ENCODE data around the gene TSACC.
"Not testable (repeated sequence)": the region's sequence is repeated elsewhere in the genome, so short reads cannot be mapped to it uniquely, and the experiment has no call there.

Gene TSACC

DNA sequence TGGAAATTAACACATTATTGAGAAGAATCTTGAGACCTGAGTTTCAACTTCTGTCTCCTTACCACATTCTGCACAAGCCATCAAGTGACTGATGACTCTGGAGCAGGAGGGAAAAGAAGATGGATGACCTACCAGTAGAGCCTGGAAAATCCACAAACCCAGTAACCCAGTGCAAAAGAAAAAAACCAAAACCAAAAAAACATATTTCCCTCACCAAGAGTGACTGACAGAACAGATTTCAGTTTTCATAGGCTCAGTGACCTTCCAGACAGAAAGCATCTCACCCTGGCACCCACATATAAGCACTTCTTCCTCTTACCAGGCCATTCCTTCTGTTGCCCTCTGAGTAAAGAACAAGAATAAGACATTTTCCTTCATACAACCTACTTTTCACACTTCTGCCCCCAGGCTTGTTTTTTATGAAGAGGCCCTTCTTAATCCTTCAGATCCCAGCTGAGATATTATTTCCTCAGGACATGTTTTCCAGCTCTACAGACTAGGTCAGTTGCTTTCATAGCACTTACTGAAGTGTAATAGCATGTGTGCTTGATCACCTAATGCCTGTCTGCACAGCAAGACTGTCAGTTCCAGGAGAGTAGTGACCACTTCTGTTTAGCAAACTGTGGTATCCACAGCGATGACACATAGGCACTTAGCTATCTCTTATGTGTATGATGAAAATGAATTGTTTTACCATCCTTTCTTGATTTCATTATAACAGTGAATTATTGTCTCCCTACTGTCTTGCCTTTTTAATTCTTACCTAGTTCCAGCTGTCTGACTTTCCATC lies 4.0 kb downstream of the TSACC start:
- no peak for TF ChIP-seq CTCF (IDR thresholded peaks at IDR 0.05; ENCODE audit: control extremely low read depth, extremely low read depth, low read depth, missing control alignments)
- no peak for DNase-seq (ENCODE audit: extremely low spot score)
- POLR2A ChIA-PET, result no interaction called here
- CTCF ChIA-PET, result interaction anchor here (0.9 to 3.3 kb wide), 3 partner anchors 10 to 103 kb away, joined by 3 to 13 read pairs (median 6); no protein-coding TSS in a partner anchor

GRCh38 chr1:156344409-156344808 lies 6.1 kb downstream of the TSACC start:
- no peak for TF ChIP-seq CTCF (IDR thresholded peaks at IDR 0.05; ENCODE audit: control extremely low read depth, extremely low read depth, low read depth, missing control alignments)
- ChIA-PET CTCF (interaction anchor here (0.8 to 3.3 kb wide), 9 partner anchors 12 to 355 kb away, joined by 3 to 13 read pairs (median 3); no protein-coding TSS in a partner anchor), POLR2A (no interaction called here)
- DNase-seq (ENCODE audit: extremely low spot score), result no peak

DNA sequence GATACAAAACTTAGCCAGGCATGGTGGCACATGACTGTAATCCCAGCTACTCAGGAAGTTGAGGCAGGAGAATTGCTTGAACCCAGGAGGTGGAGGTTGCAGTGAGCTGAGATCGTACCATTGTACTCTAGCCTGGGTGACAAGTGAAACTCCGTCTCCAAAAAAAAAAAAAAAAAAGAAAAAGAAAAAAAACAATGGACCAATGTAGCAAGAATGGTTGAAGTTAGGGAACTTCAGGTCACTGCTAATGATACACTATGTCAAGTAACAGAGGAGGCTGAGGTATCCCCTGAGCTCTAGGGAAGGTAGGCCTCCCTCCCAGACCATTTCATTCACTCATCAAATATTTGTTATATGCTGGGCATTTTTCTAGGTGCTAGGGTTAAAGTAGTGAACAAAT lies 7.7 kb downstream of the TSACC start:
- CTCF ChIA-PET, result interaction anchor here (0.7 to 1.3 kb wide), 4 partner anchors 16 to 99 kb away, joined by 3 to 6 read pairs (median 4); no protein-coding TSS in a partner anchor
- POLR2A ChIA-PET, result interaction anchor here (0.7 kb wide), 1 partner anchor 35 kb away, joined by 3 read pairs; no protein-coding TSS in a partner anchor
- DNase-seq (ENCODE audit: extremely low spot score), result not testable (repeated sequence)

DNA sequence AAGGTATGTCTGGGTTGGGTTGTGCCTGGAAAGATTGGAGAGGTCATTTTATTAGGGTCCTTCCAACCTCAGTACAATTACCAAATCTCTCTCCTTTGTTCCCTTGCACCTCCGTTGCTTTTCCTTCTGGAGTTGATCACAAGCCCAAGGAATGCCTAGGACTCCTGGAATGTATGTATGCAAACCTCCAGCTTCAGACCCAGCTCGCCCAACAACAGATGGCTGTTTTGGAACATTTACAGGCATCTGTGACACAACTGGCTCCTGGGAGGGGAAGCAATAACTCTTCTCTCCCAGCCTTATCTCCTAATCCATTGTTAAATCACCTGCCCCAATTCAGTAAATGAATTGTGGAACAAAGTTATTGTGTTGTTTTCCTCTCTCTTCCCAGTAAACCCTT lies 8.3 kb downstream of the TSACC start:
- ChIA-PET CTCF (interaction anchor here (0.7 to 1.3 kb wide), 4 partner anchors 16 to 99 kb away, joined by 3 to 6 read pairs (median 4); no protein-coding TSS in a partner anchor), POLR2A (no interaction called here)
- TF ChIP-seq CTCF (IDR thresholded peaks at IDR 0.05; ENCODE audit: control extremely low read depth, extremely low read depth, low read depth, missing control alignments), result no peak
- no peak for DNase-seq (ENCODE audit: extremely low spot score)

DNA sequence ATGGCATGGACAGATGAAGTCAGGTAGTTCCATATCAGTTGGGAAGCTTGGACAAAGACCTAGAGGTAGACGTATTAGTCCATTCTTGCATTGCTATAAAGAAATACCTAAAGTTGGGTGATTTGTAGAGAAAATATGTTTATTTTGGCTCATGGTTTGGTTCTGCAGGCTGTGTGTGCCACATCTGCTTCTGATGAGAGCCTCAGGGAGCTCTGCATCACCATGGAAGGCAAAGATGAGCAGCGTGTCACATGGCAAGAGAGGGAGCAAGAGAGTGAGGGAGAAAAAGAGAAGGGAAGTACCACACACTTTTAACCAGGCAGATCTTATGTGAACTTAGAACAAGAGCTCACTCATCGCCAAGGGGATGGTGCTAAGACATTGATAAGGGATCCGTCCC lies 9.0 kb downstream of the TSACC start:
- no peak for TF ChIP-seq CTCF (IDR thresholded peaks at IDR 0.05; ENCODE audit: control extremely low read depth, extremely low read depth, low read depth, missing control alignments)
- ChIA-PET CTCF (interaction anchor here (1.0 to 1.4 kb wide), 3 partner anchors 12 to 99 kb away, joined by 3 to 7 read pairs (median 5); no protein-coding TSS in a partner anchor), POLR2A (no interaction called here)
- no peak for DNase-seq (ENCODE audit: extremely low spot score)

GRCh38 chr1:156352481-156352880 lies 14.2 kb downstream of the TSACC start:
- POLR2A ChIA-PET; DNase-seq (ENCODE audit: extremely low spot score): not testable (repeated sequence)
- CTCF ChIA-PET, result interaction anchor here (0.7 to 2.4 kb wide), 6 partner anchors 10 to 93 kb away, joined by 3 to 9 read pairs (median 4); no protein-coding TSS in a partner anchor

- TF ChIP-seq CTCF (IDR thresholded peaks at IDR 0.05; ENCODE audit: control extremely low read depth, extremely low read depth, low read depth, missing control alignments), result no peak
- CTCF ChIA-PET, result interaction anchor here (1.0 to 2.5 kb wide), 6 partner anchors 9 to 89 kb away, joined by 3 to 10 read pairs (median 6); no protein-coding TSS in a partner anchor
- no peak for DNase-seq (ENCODE audit: extremely low spot score)
- POLR2A ChIA-PET, result no interaction called here
Observed at GRCh38 chr1:156356262-156356874, 18.0 kb downstream of the TSACC start.

Data from GM10248 (cell line).